GM18526 (cell line): ENCODE measurements around the gene ONECUT3.

Source experiments
- POLR2A ChIP-seq: IDR thresholded peaks from 3 replicates; pipeline ENCODE4 v1.6.1; 2011; ENCODE audit not compliant: insufficient read length; ENCODE audit errors: extremely low read depth

The ONECUT3 gene

GRCh38 chr19:1810439-1811160, 57.3 kb downstream of the ONECUT3 start:
- no peak for TF ChIP-seq POLR2A

- no peak for TF ChIP-seq POLR2A
These were observed 58.2 kb downstream of the ONECUT3 start for GRCh38 chr19:1811472-1811894.

GRCh38 chr19:1811942-1812425, 58.7 kb downstream of the ONECUT3 start, which contains the start of gene ATP8B3:
Gene ATP8B3 (minus strand): TSS chr19:1812276. CDS start chr19:1811736, 540 bp downstream.
- TF ChIP-seq POLR2A: no peak

GRCh38 chr19:1812426-1813191, 59.3 kb downstream of the ONECUT3 start:
- no peak for TF ChIP-seq POLR2A

GRCh38 chr19:1813192-1814182, 60.2 kb downstream of the ONECUT3 start:
- TF ChIP-seq POLR2A: no peak

- no peak for TF ChIP-seq POLR2A
These were observed 61.1 kb downstream of the ONECUT3 start for GRCh38 chr19:1814391-1814790.

GRCh38 chr19:1814833-1815604, 61.7 kb downstream of the ONECUT3 start:
- TF ChIP-seq POLR2A: no peak

GRCh38 chr19:1815605-1816529, 62.6 kb downstream of the ONECUT3 start:
- TF ChIP-seq POLR2A: no peak

GRCh38 chr19:1816530-1817298, 63.4 kb downstream of the ONECUT3 start:
- no peak for TF ChIP-seq POLR2A

- no peak for TF ChIP-seq POLR2A
These were observed 64.4 kb downstream of the ONECUT3 start for GRCh38 chr19:1817553-1818179.

GRCh38 chr19:1818549-1819195, 65.4 kb downstream of the ONECUT3 start:
- TF ChIP-seq POLR2A: no peak

GRCh38 chr19:1819341-1820255, 66.3 kb downstream of the ONECUT3 start:
- TF ChIP-seq POLR2A: no peak
